T-helper 2 cell treated with Interferon-gamma antibody and Interleukin-4, amounts not matched to agents 5 μg/mL and 100 μg/mL, for 36 hours (primary cell): ENCODE measurements around the gene NEB.
"Not testable (repeated sequence)": the region's sequence is repeated elsewhere in the genome, so short reads cannot be mapped to it uniquely, and the experiment has no call there.

Source experiments
- DNase-seq: peaks from one replicate; pipeline ENCODE4 v3.0.0; 2021; ENCODE audit warnings: low spot score
- H3K27ac Mint-ChIP-seq: one replicate; pipeline ENCODE4 v1.8.0; 2021; ENCODE audit warnings: mild to moderate bottlenecking, mixed read lengths
- H3K27me3 Mint-ChIP-seq: one replicate; pipeline ENCODE4 v1.8.0; 2021; ENCODE audit warnings: low read depth, mixed read lengths
- H3K36me3 Mint-ChIP-seq: one replicate; pipeline ENCODE4 v1.8.0; 2021; ENCODE audit warnings: low read depth, mixed read lengths
- H3K4me1 Mint-ChIP-seq: one replicate; pipeline ENCODE4 v1.8.0; 2021; ENCODE audit warnings: low read depth, mixed read lengths
- H3K4me3 Mint-ChIP-seq: one replicate; pipeline ENCODE4 v1.8.0; 2022; ENCODE audit warnings: mild to moderate bottlenecking, moderate library complexity, mixed read lengths
- H3K9me3 Mint-ChIP-seq: one replicate; pipeline ENCODE4 v1.8.0; 2021; ENCODE audit warnings: mixed read lengths

The NEB gene

DNA sequence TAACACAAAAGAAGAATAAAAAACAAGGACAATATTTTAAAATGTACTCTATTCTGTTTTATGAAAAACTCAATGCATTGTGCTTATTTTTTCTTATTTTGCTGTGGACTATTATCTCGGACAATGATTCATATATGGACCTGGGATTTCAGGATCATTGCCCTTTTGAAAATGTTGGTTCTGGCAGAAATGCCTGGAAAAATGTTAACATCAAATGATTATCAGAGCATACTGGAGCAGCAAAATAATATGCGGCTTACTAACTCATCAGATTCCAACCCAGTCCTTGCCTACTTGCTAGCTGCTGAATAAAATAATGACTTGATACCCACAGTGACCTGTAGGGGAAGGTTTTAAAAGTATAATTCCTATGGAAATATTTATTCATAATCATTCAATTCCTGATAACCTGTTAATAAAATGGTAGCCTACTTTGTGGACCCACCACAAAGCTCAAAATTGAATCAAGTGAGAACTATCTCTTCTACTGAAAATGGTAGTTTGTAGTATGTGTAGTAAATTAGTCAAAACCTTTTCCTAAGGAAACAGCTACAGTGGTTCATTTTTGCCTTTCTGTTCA, 117.4 kb downstream of the NEB start:
- Mint-ChIP-seq H3K9me3 (peaks cover 8% of the 10 kb centered on the region), H3K27ac (no peak overlapping the region), H3K4me1 (peaks cover 33% of the 10 kb centered on the region), H3K4me3 (no peak overlapping the region), H3K36me3 (peaks cover 9% of the 10 kb centered on the region), H3K27me3 (no peaks in the 10 kb centered on the region)
- DNase-seq = no peak

DNA sequence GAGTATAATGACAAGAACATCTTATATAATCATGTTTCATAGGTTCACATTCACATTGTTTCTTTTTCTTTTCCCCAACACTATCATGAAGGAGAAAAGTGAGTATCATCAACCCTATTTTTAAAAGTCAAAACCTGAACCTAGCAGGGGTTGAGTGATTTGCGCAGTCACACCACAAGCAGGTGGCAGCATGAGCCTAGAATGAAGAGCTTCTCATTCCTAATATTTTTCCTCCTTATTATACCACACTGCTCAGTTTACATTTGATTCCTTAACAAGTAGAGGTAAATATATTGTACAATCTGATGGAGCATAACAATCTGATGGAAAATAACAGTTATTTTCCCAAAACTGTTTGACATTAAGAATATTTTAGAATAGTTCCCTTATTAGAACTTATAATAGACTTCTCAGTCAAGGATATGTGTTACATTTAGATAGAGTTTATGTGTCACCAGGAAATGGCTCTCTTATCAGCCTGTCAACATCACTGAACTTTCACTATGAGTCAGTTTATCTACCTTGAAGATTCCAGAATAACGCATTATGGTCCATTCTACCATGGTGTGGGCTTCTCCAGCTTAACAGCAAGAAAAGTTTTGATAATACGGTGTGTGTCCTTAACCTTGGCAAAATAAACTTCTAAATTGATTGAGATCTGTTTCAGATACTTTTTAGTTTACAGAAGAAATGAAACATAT, 119.5 kb downstream of the NEB start:
- H3K9me3 Mint-ChIP-seq = peaks cover 8% of the 10 kb centered on the region

DNA sequence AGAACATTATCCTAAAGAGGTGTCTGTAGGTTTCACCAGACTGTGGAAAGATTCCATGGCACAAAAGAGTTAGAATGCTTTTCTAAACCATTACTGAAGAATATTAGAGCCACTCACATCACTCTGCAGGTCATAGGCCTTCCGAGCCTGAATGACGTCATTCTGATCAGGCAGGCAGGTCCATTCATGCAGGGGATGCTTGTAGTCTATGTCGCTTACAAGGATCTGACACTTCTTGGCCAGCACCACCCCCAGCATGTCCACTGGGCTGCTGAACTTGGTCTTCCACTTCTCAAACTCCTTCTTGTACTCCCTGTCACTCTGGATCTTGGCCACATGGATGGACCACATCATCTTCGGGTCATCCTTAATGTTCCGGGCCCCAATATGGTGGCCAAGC, 120.1 kb downstream of the NEB start:
- H3K27ac Mint-ChIP-seq = peak overlapping the region; percentile 83
- no peak for DNase-seq

More for the DNA sequence above, 119.5 kb downstream of the NEB start:
- Mint-ChIP-seq H3K27ac (peak overlapping the region; percentile 83), H3K4me1 (peaks cover 37% of the 10 kb centered on the region), H3K4me3 (peak overlapping the region; percentile 80), H3K36me3 (peaks cover 12% of the 10 kb centered on the region), H3K27me3 (no peaks in the 10 kb centered on the region)
- peak; percentile 20 for DNase-seq

DNA sequence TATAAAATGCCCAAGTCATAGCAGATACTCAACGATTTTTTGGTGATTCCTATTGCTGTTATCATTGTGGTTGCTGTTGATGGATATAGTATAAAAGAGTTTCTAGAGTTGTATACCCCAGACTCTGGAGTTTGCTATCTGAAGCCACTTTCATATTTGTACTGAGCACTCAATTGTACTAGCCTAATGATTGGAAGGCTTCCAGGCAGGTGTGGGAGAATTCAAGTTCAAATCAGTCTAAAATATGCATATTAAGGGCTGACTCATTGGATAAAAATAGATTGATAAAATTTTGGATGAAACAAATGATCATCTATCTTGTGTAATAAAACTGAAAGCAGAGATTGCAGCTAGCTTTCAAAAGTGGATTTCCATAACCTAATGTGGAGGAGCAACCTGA, 122.9 kb downstream of the NEB start:
- Mint-ChIP-seq H3K27ac (no peak overlapping the region), H3K9me3 (peaks cover 8% of the 10 kb centered on the region), H3K27me3 (no peaks in the 10 kb centered on the region), H3K4me3 (no peak overlapping the region), H3K36me3 (peaks cover 12% of the 10 kb centered on the region), H3K4me1 (peaks cover 37% of the 10 kb centered on the region)
- DNase-seq = no peak

More for the DNA sequence above, 120.1 kb downstream of the NEB start:
- H3K4me1 Mint-ChIP-seq = peaks cover 37% of the 10 kb centered on the region
- peak overlapping the region; percentile 80 for H3K4me3 Mint-ChIP-seq
- peaks cover 8% of the 10 kb centered on the region for H3K9me3 Mint-ChIP-seq
- peaks cover 12% of the 10 kb centered on the region for H3K36me3 Mint-ChIP-seq
- H3K27me3 Mint-ChIP-seq = no peaks in the 10 kb centered on the region

DNA sequence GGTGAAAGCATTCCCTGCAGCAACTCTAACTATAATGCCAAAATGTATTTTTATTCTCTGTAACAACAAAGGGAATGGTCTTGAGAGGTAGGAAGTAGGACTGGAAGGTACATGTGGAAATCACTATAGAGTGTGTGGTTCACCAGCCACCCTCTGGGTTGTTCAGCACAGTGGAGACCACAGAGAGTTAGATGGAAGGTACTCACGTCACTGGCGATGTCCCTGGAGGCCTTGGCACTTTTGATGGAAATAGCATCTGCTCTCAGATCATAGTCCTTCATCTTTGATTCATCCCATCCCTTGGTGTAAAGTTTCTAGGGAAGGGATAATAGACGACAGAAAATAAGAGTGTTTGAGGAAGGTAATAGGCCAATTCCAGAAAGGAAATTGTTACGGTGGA, 124.0 kb downstream of the NEB start:
- Mint-ChIP-seq H3K27ac (no peak overlapping the region), H3K9me3 (peaks cover 7% of the 10 kb centered on the region), H3K36me3 (peaks cover 11% of the 10 kb centered on the region), H3K4me3 (no peak overlapping the region), H3K4me1 (peaks cover 32% of the 10 kb centered on the region), H3K27me3 (no peaks in the 10 kb centered on the region)
- DNase-seq = no peak

DNA sequence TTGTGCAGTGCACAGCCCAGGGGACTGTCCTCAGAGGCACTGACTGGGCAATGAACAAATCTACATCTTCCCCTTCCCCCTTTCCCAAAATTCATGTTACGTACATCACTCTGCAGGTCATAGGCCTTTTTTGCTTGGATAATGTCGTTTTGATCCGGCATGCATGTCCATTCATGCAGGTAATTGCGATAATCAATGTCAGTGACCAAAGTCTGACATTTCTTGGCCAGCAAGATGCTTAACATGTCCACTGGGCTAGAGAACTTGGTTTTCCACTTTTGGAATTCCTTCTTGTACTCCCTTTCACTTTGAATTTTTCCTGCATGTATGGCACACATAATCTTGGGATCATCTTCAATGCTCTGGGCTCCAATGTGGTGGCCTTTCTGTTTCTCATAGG, 124.6 kb downstream of the NEB start:
- peaks cover 28% of the 10 kb centered on the region for H3K4me1 Mint-ChIP-seq
- H3K9me3 Mint-ChIP-seq = peaks cover 3% of the 10 kb centered on the region
- H3K4me3 Mint-ChIP-seq = no peak overlapping the region
- no peak for DNase-seq
- peaks cover 11% of the 10 kb centered on the region for H3K36me3 Mint-ChIP-seq
- no peak overlapping the region for H3K27ac Mint-ChIP-seq
- no peaks in the 10 kb centered on the region for H3K27me3 Mint-ChIP-seq

DNA sequence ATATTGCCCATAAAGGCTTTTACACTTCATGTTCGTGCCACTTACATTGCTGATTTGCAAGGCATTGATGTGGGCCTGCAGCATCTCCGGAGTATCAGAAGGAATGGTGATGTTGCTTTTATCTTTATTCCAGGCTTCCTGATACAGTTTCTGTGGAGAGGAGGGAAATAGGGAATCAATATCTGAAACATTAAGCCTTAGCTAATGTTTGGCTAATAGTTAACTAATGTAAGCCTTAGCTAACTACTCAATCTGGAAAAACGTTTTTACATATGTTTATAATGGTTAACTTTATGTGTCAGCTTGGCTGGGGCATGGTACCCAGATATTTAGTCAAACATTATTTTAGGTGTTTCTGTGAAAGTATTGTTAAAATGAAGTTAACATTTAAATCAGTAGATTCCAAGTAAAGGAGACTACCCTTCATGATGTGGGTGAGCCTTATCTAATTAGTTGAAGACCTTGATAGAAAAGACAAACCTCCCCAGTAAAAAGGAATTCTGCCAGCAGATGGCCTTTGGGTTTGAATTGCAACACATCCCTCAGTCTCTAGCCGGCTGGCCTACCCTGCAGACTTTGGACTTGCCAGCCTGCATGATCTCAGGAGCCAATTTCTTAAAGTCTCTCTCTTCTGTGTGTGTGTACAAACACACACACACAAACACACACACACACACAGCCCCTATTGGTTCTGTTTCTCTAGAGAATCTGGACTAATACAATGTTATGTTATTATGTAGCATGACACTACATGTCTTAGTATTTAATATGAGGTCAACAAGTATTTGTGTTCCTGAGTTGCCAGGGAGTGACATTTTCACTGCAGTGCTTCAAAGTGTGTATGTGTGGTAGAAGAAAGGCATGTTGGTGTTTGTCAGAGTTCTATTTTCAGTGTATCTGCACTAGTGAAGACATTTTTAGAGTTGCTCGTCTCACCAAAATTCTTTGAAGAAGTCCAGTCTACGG, 126.5 kb downstream of the NEB start:
- H3K36me3 Mint-ChIP-seq, H3K27ac Mint-ChIP-seq, H3K4me3 Mint-ChIP-seq, H3K9me3 Mint-ChIP-seq, DNase-seq, H3K27me3 Mint-ChIP-seq: not testable (repeated sequence)
- H3K4me1 Mint-ChIP-seq = peaks cover 12% of the 10 kb centered on the region

DNA sequence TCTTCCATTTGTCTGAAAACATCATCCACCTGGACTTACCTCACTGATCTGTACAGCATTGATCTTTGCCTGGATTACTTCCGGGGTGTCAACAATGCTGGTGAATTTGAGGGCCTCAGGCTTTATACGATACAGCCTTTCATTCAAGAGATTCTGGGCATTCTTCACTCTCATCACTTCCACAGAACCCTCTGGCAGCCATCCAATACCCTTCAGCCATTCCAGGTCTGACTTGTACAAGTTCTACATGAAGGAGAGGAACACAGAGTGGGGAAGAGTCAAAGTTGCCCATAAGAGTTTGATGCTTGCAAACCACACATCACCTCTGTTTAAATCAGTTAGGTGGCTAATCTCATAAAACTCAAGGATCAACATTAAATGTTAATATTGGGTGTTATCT, 130.7 kb downstream of the NEB start:
- DNase-seq, H3K4me1 Mint-ChIP-seq, H3K27me3 Mint-ChIP-seq, H3K4me3 Mint-ChIP-seq, H3K27ac Mint-ChIP-seq, H3K36me3 Mint-ChIP-seq, H3K9me3 Mint-ChIP-seq: not testable (repeated sequence)

DNA sequence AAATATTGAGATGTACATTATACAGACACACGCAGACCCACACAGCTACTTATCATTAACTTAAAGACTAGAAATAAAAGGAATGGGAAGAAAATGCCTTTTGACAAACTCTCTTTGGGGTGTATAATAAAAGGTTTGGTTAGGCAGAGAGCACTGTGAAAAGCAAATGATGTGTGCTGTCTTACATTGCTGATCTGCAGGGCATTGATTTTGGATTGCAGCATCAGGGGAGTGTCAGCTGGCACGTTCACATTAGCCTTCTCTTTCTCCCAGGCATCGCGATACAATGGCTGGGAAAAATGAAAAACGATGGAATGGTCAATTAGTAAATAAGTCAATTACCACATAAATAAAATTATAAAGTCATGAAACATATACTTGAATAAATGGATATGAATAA, 131.9 kb downstream of the NEB start:
- not testable (repeated sequence) for H3K27ac Mint-ChIP-seq, H3K27me3 Mint-ChIP-seq

DNA sequence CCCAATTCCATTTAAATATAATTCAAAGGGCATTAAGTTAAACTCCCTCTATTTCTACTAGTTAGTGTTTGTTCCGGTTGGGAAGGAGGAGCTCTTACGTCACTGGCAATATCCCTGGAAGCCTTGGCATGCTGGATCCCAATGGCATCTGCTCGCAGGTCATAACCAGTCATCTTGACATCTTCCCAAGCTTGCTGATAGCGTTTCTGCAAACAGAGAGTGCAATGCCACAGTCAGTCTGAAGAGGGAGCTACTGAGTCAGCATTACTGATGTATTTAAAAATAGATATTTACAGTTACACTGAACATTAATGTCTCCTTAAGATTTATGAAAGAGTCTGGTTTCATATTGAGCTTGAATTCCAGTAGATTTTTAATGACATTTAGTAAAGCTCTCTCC, 132.5 kb downstream of the NEB start:
- not testable (repeated sequence) for H3K9me3 Mint-ChIP-seq, H3K36me3 Mint-ChIP-seq, H3K27ac Mint-ChIP-seq, H3K27me3 Mint-ChIP-seq, H3K4me1 Mint-ChIP-seq, H3K4me3 Mint-ChIP-seq, DNase-seq

More for the DNA sequence above, 131.9 kb downstream of the NEB start:
- H3K4me1 Mint-ChIP-seq, H3K4me3 Mint-ChIP-seq, H3K9me3 Mint-ChIP-seq, DNase-seq, H3K36me3 Mint-ChIP-seq: not testable (repeated sequence)

DNA sequence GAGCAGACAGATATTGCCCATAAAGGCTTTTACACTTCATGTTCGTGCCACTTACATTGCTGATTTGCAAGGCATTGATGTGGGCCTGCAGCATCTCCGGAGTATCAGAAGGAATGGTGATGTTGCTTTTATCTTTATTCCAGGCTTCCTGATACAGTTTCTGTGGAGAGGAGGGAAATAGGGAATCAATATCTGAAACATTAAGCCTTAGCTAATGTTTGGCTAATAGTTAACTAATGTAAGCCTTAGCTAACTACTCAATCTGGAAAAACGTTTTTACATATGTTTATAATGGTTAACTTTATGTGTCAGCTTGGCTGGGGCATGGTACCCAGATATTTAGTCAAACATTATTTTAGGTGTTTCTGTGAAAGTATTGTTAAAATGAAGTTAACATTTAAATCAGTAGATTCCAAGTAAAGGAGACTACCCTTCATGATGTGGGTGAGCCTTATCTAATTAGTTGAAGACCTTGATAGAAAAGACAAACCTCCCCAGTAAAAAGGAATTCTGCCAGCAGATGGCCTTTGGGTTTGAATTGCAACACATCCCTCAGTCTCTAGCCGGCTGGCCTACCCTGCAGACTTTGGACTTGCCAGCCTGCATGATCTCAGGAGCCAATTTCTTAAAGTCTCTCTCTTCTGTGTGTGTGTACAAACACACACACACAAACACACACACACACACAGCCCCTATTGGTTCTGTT, 137.2 kb downstream of the NEB start:
- not testable (repeated sequence) for H3K36me3 Mint-ChIP-seq, H3K4me3 Mint-ChIP-seq, DNase-seq, H3K9me3 Mint-ChIP-seq, H3K4me1 Mint-ChIP-seq, H3K27me3 Mint-ChIP-seq, H3K27ac Mint-ChIP-seq

DNA sequence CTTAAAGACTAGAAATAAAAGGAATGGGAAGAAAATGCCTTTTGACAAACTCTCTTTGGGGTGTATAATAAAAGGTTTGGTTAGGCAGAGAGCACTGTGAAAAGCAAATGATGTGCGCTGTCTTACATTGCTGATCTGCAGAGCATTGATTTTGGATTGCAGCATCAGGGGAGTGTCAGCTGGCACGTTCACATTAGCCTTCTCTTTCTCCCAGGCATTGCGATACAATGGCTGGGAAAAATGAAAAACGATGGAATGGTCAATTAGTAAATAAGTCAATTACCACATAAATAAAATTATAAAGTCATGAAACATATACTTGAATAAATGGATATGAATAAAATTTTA, 142.4 kb downstream of the NEB start:
- H3K4me1 Mint-ChIP-seq, H3K9me3 Mint-ChIP-seq, H3K27me3 Mint-ChIP-seq, H3K36me3 Mint-ChIP-seq, DNase-seq, H3K27ac Mint-ChIP-seq, H3K4me3 Mint-ChIP-seq: not testable (repeated sequence)

DNA sequence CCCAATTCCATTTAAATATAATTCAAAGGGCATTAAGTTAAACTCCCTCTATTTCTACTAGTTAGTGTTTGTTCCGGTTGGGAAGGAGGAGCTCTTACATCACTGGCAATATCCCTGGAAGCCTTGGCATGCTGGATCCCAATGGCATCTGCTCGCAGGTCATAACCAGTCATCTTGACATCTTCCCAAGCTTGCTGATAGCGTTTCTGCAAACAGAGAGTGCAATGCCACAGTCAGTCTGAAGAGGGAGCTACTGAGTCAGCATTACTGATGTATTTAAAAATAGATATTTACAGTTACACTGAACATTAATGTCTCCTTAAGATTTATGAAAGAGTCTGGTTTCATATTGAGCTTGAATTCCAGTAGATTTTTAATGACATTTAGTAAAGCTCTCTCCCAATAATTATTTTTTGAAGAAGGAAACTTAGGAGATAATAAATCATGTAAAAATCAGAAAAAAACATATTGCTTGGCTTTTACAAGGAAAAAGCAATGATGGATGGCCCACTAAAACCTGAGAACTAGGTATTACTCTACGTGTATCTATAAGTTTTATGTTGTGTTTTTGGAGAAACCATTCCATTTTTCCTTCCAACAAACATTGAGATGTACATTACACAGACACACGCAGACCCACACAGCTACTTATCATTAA, 142.9 kb downstream of the NEB start:
- not testable (repeated sequence) for H3K4me1 Mint-ChIP-seq, H3K4me3 Mint-ChIP-seq, H3K27me3 Mint-ChIP-seq, H3K36me3 Mint-ChIP-seq, H3K9me3 Mint-ChIP-seq, DNase-seq, H3K27ac Mint-ChIP-seq
